ENCODE results near the gene SIGLEC6.

DNA sequence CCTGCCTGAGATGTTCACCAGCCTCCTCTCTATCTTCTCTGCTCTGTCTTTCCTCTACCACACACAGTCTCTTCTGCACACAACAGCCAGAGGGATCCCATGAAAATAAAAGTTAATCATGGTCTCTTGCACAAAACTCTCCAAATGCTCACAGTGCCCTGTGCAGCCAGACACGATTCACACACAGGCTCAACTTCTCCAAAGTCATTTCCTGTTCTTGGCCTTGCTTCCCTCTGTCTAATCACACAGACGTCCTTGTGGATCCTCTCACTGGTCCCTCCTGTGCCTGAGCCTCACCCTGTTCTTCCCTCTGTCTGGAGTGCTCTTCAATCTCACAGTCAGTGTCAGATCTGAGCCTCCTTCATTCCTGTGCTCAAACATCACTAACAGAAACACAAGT lies 37.7 kb downstream of the SIGLEC6 start:
- TF ChIP-seq, protein P1, sequence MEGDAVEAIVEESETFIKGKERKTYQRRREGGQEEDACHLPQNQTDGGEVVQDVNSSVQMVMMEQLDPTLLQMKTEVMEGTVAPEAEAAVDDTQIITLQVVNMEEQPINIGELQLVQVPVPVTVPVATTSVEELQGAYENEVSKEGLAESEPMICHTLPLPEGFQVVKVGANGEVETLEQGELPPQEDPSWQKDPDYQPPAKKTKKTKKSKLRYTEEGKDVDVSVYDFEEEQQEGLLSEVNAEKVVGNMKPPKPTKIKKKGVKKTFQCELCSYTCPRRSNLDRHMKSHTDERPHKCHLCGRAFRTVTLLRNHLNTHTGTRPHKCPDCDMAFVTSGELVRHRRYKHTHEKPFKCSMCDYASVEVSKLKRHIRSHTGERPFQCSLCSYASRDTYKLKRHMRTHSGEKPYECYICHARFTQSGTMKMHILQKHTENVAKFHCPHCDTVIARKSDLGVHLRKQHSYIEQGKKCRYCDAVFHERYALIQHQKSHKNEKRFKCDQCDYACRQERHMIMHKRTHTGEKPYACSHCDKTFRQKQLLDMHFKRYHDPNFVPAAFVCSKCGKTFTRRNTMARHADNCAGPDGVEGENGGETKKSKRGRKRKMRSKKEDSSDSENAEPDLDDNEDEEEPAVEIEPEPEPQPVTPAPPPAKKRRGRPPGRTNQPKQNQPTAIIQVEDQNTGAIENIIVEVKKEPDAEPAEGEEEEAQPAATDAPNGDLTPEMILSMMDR (IDR thresholded peaks at IDR 0.05) = no peak
- no peak for TF ChIP-seq POLR2A (IDR thresholded peaks at IDR 0.05)

Data from testis (tissue), 2 donors.